ENCODE data around the gene C1R. TPM values are rescaled to one million over a fixed set of nuclear protein-coding genes. Genes with fewer than 3 reads are reported as not detected.

Gene C1R
- polyA plus RNA-seq, 1 experiment = 703 TPM

DNA sequence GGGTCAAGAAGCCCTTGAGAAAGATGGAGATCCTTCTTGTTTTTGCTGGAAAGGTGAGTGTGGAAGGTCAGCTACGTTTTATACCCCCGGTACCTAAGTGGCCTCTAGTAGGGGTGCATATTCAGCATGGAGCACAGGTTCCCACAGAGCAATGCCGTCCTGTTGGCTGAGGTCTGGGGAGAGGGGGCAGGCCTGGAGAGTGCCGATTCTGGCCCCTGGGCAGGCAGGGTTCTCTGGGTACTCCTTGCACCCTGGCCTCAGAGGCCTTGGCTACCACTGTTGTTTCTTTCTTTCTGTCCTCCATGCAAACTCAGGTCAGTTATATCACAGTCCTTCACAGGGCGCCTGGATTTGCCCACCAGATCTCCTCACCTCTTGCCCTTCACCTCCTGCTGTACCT lies 27.9 kb upstream of the C1R start:
- ChIA-PET CTCF (interaction anchor here (0.9 to 5.3 kb wide), 2 partner anchors 11 to 60 kb away, joined by 4 to 29 read pairs; partner anchors contain the start of genes C1RL and C1S), POLR2A (no interaction called here)
- DNase-seq (ENCODE audit: low read depth) = no peak
- Histone ChIP-seq H3K36me3 (ENCODE audit: control insufficient read depth, insufficient read depth, low read length) (peaks cover 10% of the 10 kb centered on the region), H3K27me3 (ENCODE audit: control insufficient read depth, insufficient read depth, low read length) (no peaks in the 10 kb centered on the region), H3K4me3 (ENCODE audit: low read depth, low read length) (no peak overlapping the region)
- TF ChIP-seq, protein P1, sequence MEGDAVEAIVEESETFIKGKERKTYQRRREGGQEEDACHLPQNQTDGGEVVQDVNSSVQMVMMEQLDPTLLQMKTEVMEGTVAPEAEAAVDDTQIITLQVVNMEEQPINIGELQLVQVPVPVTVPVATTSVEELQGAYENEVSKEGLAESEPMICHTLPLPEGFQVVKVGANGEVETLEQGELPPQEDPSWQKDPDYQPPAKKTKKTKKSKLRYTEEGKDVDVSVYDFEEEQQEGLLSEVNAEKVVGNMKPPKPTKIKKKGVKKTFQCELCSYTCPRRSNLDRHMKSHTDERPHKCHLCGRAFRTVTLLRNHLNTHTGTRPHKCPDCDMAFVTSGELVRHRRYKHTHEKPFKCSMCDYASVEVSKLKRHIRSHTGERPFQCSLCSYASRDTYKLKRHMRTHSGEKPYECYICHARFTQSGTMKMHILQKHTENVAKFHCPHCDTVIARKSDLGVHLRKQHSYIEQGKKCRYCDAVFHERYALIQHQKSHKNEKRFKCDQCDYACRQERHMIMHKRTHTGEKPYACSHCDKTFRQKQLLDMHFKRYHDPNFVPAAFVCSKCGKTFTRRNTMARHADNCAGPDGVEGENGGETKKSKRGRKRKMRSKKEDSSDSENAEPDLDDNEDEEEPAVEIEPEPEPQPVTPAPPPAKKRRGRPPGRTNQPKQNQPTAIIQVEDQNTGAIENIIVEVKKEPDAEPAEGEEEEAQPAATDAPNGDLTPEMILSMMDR (IDR thresholded peaks at IDR 0.05; ENCODE audit: insufficient read depth, low read depth, low read length) = no peak

DNA sequence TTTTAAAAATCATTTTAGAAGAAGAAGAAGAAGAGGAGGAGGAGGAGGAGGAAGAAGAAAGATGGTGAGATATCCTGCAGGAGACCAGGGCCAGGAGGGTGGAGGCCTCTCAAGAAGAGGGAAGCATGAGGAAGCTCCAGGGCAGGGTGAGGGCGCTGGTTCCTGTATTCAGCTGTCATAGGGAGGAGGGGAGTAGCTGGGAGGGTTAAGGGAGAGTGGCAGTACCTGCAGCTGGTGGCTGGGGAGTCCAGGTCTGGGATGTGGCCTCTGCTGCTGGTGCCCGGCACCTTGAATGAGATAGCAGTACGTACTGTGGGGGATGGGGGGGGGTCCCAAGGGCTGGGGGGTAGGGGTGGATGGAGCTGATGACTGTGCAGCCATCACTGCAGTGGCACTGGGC lies 26.6 kb upstream of the C1R start:
- TF ChIP-seq, protein P1 (IDR thresholded peaks at IDR 0.05; ENCODE audit: insufficient read depth, low read depth, low read length) = no peak
- POLR2A ChIA-PET = no interaction called here
- Histone ChIP-seq H3K27me3 (ENCODE audit: control insufficient read depth, insufficient read depth, low read length) (no peaks in the 10 kb centered on the region), H3K4me3 (ENCODE audit: low read depth, low read length) (no peak overlapping the region), H3K36me3 (ENCODE audit: control insufficient read depth, insufficient read depth, low read length) (peaks cover 10% of the 10 kb centered on the region)
- DNase-seq (ENCODE audit: low read depth) = no peak
- CTCF ChIA-PET = interaction anchor here (0.6 to 5.3 kb wide), 4 partner anchors 10 to 174 kb away, joined by 3 to 29 read pairs (median 6); partner anchors contain the start of genes C1RL, C1S and CLSTN3

DNA sequence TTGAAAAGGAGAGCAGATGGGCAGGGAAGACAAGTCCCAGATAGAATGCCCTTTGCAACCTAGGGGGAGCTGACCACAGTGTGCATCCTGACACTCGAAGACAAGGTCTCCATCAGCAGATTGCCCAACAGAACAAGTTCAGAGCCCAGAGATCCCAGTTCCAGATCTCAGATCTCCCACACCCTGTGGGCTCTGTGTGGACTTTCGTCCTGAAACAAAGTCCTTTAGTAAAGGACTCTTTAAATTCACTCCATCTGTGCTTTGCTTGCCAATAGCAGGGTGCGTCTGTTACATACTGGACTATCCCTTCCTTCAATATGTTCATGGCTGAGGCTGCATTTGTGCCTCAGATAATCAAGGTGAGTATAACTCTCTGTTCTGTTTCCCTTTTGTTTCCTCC lies 25.4 kb upstream of the C1R start:
- ChIA-PET CTCF (interaction anchor here (1.8 to 5.3 kb wide), 3 partner anchors 9 to 173 kb away, joined by 5 to 29 read pairs (median 6); partner anchors contain the start of genes C1RL and C1S), POLR2A (no interaction called here)

DNA sequence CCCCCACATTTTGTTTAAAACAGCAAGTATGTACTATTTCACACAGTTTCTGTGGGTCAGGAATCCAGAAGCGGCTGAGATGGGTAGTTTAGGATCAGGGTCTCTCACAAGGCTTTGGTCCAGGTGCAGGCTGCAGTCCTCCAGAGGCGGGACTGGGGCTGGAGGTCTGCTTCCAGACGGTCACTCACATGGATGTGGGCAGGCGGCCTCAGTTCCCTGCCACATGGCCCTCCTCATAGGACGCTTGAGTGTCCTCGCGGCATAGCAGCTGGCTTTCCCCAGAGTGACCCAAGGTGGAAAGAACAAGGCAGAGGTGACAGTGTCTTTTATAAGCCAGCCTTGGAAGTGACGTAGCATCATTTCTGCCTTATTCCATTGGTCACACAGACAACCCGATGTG lies 24.7 kb upstream of the C1R start:
- POLR2A ChIA-PET = no interaction called here
- H3K4me3 ChIP-seq (ENCODE audit: low read depth, low read length) = no peak overlapping the region

More for the DNA sequence above, 25.4 kb upstream of the C1R start:
- H3K4me3 ChIP-seq (ENCODE audit: low read depth, low read length) = no peak overlapping the region
- no peak for DNase-seq (ENCODE audit: low read depth)
- H3K36me3 ChIP-seq (ENCODE audit: control insufficient read depth, insufficient read depth, low read length) = peaks cover 10% of the 10 kb centered on the region
- TF ChIP-seq, protein P1 (IDR thresholded peaks at IDR 0.05; ENCODE audit: insufficient read depth, low read depth, low read length) = no peak
- no peaks in the 10 kb centered on the region for H3K27me3 ChIP-seq (ENCODE audit: control insufficient read depth, insufficient read depth, low read length)

GRCh38 chr12:7116196-7116595 lies 24.0 kb upstream of the C1R start:
- no peaks in the 10 kb centered on the region for H3K27me3 ChIP-seq (ENCODE audit: control insufficient read depth, insufficient read depth, low read length)
- no peak for DNase-seq (ENCODE audit: low read depth)
- ChIA-PET POLR2A (no interaction called here), CTCF (interaction anchor here (0.6 to 1.4 kb wide), 4 partner anchors 9 to 172 kb away, joined by 3 to 4 read pairs (median 4); partner anchors contain the start of genes C12orf57 and C1S)
- TF ChIP-seq, protein P1 (IDR thresholded peaks at IDR 0.05; ENCODE audit: insufficient read depth, low read depth, low read length) = no peak
- no peak overlapping the region for H3K4me3 ChIP-seq (ENCODE audit: low read depth, low read length)
- peaks cover 10% of the 10 kb centered on the region for H3K36me3 ChIP-seq (ENCODE audit: control insufficient read depth, insufficient read depth, low read length)

More for the DNA sequence above, 24.7 kb upstream of the C1R start:
- Histone ChIP-seq H3K36me3 (ENCODE audit: control insufficient read depth, insufficient read depth, low read length) (peaks cover 10% of the 10 kb centered on the region), H3K27me3 (ENCODE audit: control insufficient read depth, insufficient read depth, low read length) (no peaks in the 10 kb centered on the region)
- TF ChIP-seq, protein P1 (IDR thresholded peaks at IDR 0.05; ENCODE audit: insufficient read depth, low read depth, low read length) = no peak
- CTCF ChIA-PET = interaction anchor here (1.8 kb wide), 1 partner anchor 56 kb away, joined by 6 read pairs; the partner anchor contains the start of gene C1S
- no peak for DNase-seq (ENCODE audit: low read depth)

Measured in BJ (cell line).